Breast epithelium (tissue), 3 donors: Measurements from ENCODE around the gene PRELID1.

Experiments used
- CTCF ChIP-seq, 3 donors: fragments of 450-650 bp; IDR thresholded peaks; one replicate each; pipeline ENCODE4 v1.5.1; 2016 to 2017; ENCODE audit warnings: antibody characterized with exemption in 3 of 3, mild to moderate bottlenecking in 3 of 3, moderate library complexity in 3 of 3
- POLR2A ChIP-seq: fragments of 450-650 bp; IDR thresholded peaks from one replicate; pipeline ENCODE4 v1.6.1; 2016; ENCODE audit warnings: antibody characterized with exemption, mild to moderate bottlenecking, moderate library complexity
- POLR2AphosphoS5 ChIP-seq, 3 donors: sonication (generic); formaldehyde crosslinking; IDR thresholded peaks; one replicate each; pipeline ENCODE4 v1.6.1; 2017; ENCODE audit warnings: antibody characterized with exemption in 3 of 3

- TF ChIP-seq CTCF (IDR thresholded peaks at IDR 0.05): no peak
- no peak for TF ChIP-seq POLR2AphosphoS5 (IDR thresholded peaks at IDR 0.05)
- no peak for TF ChIP-seq POLR2A
These were observed 6.7 kb downstream of the PRELID1 start for GRCh38 chr5:177310332-177310731.
